DOHH2 (cell line): ENCODE results near the gene CLIP2.
"Not testable (repeated sequence)": the region's sequence is repeated elsewhere in the genome, so short reads cannot be mapped to it uniquely, and the experiment has no call there.

Source experiments
- CTCF ChIP-seq: fragments of 200-600 bp; sonication (generic); IDR thresholded peaks from one replicate; pipeline ENCODE4 v1.5.1; 2014; ENCODE audit warnings: antibody characterized with exemption, mild to moderate bottlenecking, low read depth, low read length; ENCODE audit not compliant: poor library complexity, severe bottlenecking
- EZH2phosphoT487 ChIP-seq: fragments of 200-600 bp; sonication (generic); IDR thresholded peaks from 2 replicates; pipeline ENCODE4 v1.6.1; 2017; ENCODE audit warnings: borderline replicate concordance, mild to moderate bottlenecking, antibody characterized with exemption, low read length, moderate library complexity, mixed read lengths

- not testable (repeated sequence) for TF ChIP-seq CTCF, EZH2phosphoT487
Measured at GRCh38 chr7:74440143-74440542, 150.9 kb downstream of the CLIP2 start.
